H9 (cell line): ENCODE results near the gene TMEM150B. TPM values are rescaled to one million over a fixed set of nuclear protein-coding genes. Genes with fewer than 3 reads are reported as not detected.
A peak's percentile ranks its signal among the peaks of the same experiment; 100 is the strongest.

Experiments used
- DNase-seq: peaks from one replicate; pipeline ENCODE4 v3.0.0-alpha.2; 2017
- H2AFZ ChIP-seq: one replicate; pipeline ENCODE4 v1.6.1; 2013; ENCODE audit warnings: mild to moderate bottlenecking, low read length, control low read depth, moderate library complexity
- H2AK5ac ChIP-seq: 2 replicates; pipeline ENCODE4 v1.6.1; 2013; ENCODE audit warnings: low read length, control low read depth, mixed read lengths; ENCODE audit not compliant: insufficient read length
- H2BK120ac ChIP-seq: one replicate; pipeline ENCODE4 v1.6.1; 2013; ENCODE audit warnings: low read depth, mild to moderate bottlenecking, low read length, control low read depth, inconsistent platforms; ENCODE audit not compliant: poor library complexity, severe bottlenecking
- H2BK12ac ChIP-seq: 2 replicates; pipeline ENCODE4 v1.6.1; 2013; ENCODE audit warnings: low read length, control low read depth, mixed read lengths, low read depth; ENCODE audit not compliant: insufficient read length
- H2BK15ac ChIP-seq: 2 replicates; pipeline ENCODE4 v1.6.1; 2013; ENCODE audit warnings: low read depth, low read length, control low read depth
- H2BK20ac ChIP-seq: one replicate; pipeline ENCODE4 v1.6.1; 2013; ENCODE audit warnings: low read depth, mild to moderate bottlenecking, low read length, control low read depth, inconsistent platforms; ENCODE audit not compliant: poor library complexity, severe bottlenecking
- H2BK5ac ChIP-seq: 2 replicates; pipeline ENCODE4 v1.6.1; 2013; ENCODE audit warnings: low read length, control low read depth, mixed read lengths; ENCODE audit not compliant: insufficient read length
- H3K14ac ChIP-seq: 2 replicates; pipeline ENCODE4 v1.6.1; 2013; ENCODE audit warnings: low read length, control low read depth; ENCODE audit not compliant: insufficient read depth
- H3K18ac ChIP-seq: 2 replicates; pipeline ENCODE4 v1.6.1; 2013; ENCODE audit warnings: low read depth, mild to moderate bottlenecking, mixed read lengths, low read length, control low read depth; ENCODE audit not compliant: insufficient read length
- H3K23ac ChIP-seq: 2 replicates; pipeline ENCODE4 v1.6.1; 2013; ENCODE audit warnings: low read length, control low read depth, mixed read lengths, low read depth; ENCODE audit not compliant: insufficient read length
- H3K23me2 ChIP-seq: 2 replicates; pipeline ENCODE4 v1.6.1; 2013; ENCODE audit warnings: low read depth, mild to moderate bottlenecking, mixed read lengths, low read length, control low read depth; ENCODE audit not compliant: insufficient read length, poor library complexity, severe bottlenecking
- H3K27ac ChIP-seq: 2 replicates; pipeline ENCODE4 v1.5.1; 2013; ENCODE audit warnings: low read length, control low read depth, mixed read lengths, low read depth; ENCODE audit not compliant: insufficient read length
- H3K27me3 ChIP-seq: 2 replicates; pipeline ENCODE4 v1.6.1; 2013; ENCODE audit warnings: low read length, control low read depth, inconsistent platforms; ENCODE audit not compliant: insufficient read depth
- H3K4ac ChIP-seq: 2 replicates; pipeline ENCODE4 v1.6.1; 2013; ENCODE audit warnings: low read depth, mild to moderate bottlenecking, control low read depth, inconsistent platforms, low read length, moderate library complexity
- H3K4me1 ChIP-seq: 2 replicates; pipeline ENCODE4 v1.6.1; 2013; ENCODE audit warnings: low read length, control low read depth, inconsistent platforms; ENCODE audit not compliant: insufficient read depth
- H3K4me2 ChIP-seq: 2 replicates; pipeline ENCODE4 v1.6.1; 2013; ENCODE audit warnings: low read length, control low read depth, mixed read lengths; ENCODE audit not compliant: insufficient read length, insufficient read depth
- H3K56ac ChIP-seq: 2 replicates; pipeline ENCODE4 v1.6.1; 2013; ENCODE audit warnings: low read depth, mild to moderate bottlenecking, mixed read lengths, low read length, control low read depth; ENCODE audit not compliant: insufficient read length
- H3K79me1 ChIP-seq: 2 replicates; pipeline ENCODE4 v1.6.1; 2013; ENCODE audit warnings: low read depth, mild to moderate bottlenecking, moderate library complexity, low read length, control low read depth, inconsistent platforms; ENCODE audit not compliant: insufficient read depth, poor library complexity, severe bottlenecking
- H3K79me2 ChIP-seq: 2 replicates; pipeline ENCODE4 v1.6.1; 2013; ENCODE audit warnings: low read length, control low read depth, inconsistent platforms; ENCODE audit not compliant: insufficient read depth
- H3K9ac ChIP-seq: 2 replicates; pipeline ENCODE4 v1.6.1; 2013; ENCODE audit warnings: low read length, control low read depth, mixed read lengths; ENCODE audit not compliant: insufficient read length; ENCODE audit errors: extremely low read depth
- H3K9me3 ChIP-seq: one replicate; pipeline ENCODE4 v1.6.1; 2013; ENCODE audit warnings: low read depth, low read length, inconsistent platforms; ENCODE audit not compliant: control insufficient read depth
- H3T11ph ChIP-seq: one replicate; pipeline ENCODE4 v1.6.1; 2013; ENCODE audit warnings: mild to moderate bottlenecking, low read length, control low read depth, inconsistent platforms
- H4K20me1 ChIP-seq: one replicate; pipeline ENCODE4 v1.6.1; 2013; ENCODE audit not compliant: control insufficient read depth, insufficient read length, insufficient read depth
- H4K5ac ChIP-seq: 2 replicates; pipeline ENCODE4 v1.6.1; 2013; ENCODE audit warnings: low read depth, mild to moderate bottlenecking, mixed read lengths, low read length, control low read depth; ENCODE audit not compliant: insufficient read length
- H4K8ac ChIP-seq: replicated peaks from 2 replicates; pipeline ENCODE4 v1.6.1; 2013; ENCODE audit warnings: low read length, control low read depth, mixed read lengths, low read depth; ENCODE audit not compliant: insufficient read length
- H4K91ac ChIP-seq: 2 replicates; pipeline ENCODE4 v1.6.1; 2013; ENCODE audit warnings: low read depth, mild to moderate bottlenecking, moderate library complexity, mixed read lengths, low read length, control low read depth; ENCODE audit not compliant: insufficient read length
- H3K27ac Mint-ChIP-seq, 3 experiments: 2 replicates in 2 of 3; 3 replicates in 1 of 3; pipeline ENCODE4 v1.8.0; 2020 to 2021; ENCODE audit warnings: mixed read lengths in 3 of 3, mild to moderate bottlenecking in 1 of 3, moderate library complexity in 1 of 3
- H3K27me3 Mint-ChIP-seq: 2 replicates; pipeline ENCODE4 v1.8.0; 2021; ENCODE audit warnings: low read depth, mild to moderate bottlenecking, moderate library complexity, mixed read lengths
- H3K36me3 Mint-ChIP-seq, 3 experiments: 2 replicates in 2 of 3; 3 replicates in 1 of 3; pipeline ENCODE4 v1.8.0; 2020 to 2021; ENCODE audit warnings: low read depth in 3 of 3, mixed read lengths in 3 of 3; ENCODE audit not compliant: insufficient read depth in 1 of 3
- H3K4me1 Mint-ChIP-seq, 2 experiments: 2 replicates each; pipeline ENCODE4 v1.8.0; 2020; ENCODE audit warnings: mixed read lengths in 2 of 2
- H3K4me3 Mint-ChIP-seq, 2 experiments: 2 replicates in 1 of 2; 3 replicates in 1 of 2; pipeline ENCODE4 v1.8.0; 2020 to 2021; ENCODE audit warnings: mild to moderate bottlenecking in 2 of 2, mixed read lengths in 2 of 2, moderate library complexity in 1 of 2
- H3K9me3 Mint-ChIP-seq, 2 experiments: 2 replicates in 1 of 2; 3 replicates in 1 of 2; pipeline ENCODE4 v1.8.0; 2020; ENCODE audit warnings: mild to moderate bottlenecking in 2 of 2, mixed read lengths in 2 of 2, moderate library complexity in 1 of 2
- WGBS: extraction: QIAGEN DNeasy Blood & Tissue Kit; methylation state at CpG from one replicate; pipeline ENCODE4 v1.1.7; 2013; ENCODE audit warnings: missing lambda C conversion rate, low lambda C conversion rate, mixed read lengths; ENCODE audit not compliant: insufficient read length; ENCODE audit errors: extremely low coverage; 5-methylcytosine and 5-hydroxymethylcytosine counted together
- total RNA-seq: library from RNA; stranded (reverse); gene quantifications from 2 replicates; pipeline ENCODE4 v1.2.1, GENCODE V29; 2021
- TF ChIP-seq, protein P1 (sequence below): fragments of 200-600 bp; sonication (generic); conservative IDR thresholded peaks from 3 replicates; pipeline ENCODE4 v1.8.0; 2021; ENCODE audit warnings: antibody characterized with exemption, mild to moderate bottlenecking

The TMEM150B gene
- total RNA-seq, 1 experiment from 2014 or later: 0.63 TPM

DNA sequence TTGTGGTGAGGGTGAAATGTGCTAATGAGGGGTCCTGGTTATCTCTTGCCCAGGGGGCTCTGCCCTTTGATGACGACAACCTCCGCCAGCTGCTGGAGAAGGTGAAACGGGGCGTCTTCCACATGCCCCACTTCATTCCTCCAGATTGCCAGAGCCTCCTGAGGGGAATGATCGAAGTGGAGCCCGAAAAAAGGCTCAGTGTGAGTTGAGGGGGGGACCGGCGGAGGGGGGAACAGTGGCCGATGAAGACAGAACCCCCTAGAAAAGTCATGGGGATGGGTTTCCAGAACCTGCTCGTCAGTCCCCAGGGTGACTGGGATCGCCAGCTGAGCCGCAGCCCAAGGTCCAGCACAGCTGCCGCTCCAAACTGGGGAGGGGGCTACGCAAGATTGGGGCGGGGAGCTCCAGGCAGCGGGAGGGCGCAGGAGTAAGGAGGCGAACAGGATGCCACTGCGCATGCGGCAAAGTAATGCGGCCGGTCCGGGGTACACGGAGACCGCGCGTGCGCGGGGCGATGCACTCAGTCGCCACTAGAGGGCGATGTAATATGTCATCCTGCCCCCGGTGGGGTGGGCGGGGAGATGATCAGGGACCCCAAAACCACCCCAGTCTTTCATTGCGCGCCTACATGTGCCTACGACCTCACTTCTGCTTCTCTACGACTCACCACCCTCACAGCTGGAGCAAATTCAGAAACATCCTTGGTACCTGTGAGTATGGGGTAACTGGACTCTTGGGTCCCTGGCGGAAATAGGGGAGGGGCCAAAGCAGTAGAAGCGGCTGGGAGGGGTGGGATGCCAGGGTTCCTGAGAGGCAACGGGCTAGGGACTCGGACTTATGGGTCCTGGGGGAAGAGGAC is 23.5 kb downstream of the TMEM150B start:
- WGBS: no CpG with 5 or more reads among the region's 42 CpGs
- TF ChIP-seq, protein P1, sequence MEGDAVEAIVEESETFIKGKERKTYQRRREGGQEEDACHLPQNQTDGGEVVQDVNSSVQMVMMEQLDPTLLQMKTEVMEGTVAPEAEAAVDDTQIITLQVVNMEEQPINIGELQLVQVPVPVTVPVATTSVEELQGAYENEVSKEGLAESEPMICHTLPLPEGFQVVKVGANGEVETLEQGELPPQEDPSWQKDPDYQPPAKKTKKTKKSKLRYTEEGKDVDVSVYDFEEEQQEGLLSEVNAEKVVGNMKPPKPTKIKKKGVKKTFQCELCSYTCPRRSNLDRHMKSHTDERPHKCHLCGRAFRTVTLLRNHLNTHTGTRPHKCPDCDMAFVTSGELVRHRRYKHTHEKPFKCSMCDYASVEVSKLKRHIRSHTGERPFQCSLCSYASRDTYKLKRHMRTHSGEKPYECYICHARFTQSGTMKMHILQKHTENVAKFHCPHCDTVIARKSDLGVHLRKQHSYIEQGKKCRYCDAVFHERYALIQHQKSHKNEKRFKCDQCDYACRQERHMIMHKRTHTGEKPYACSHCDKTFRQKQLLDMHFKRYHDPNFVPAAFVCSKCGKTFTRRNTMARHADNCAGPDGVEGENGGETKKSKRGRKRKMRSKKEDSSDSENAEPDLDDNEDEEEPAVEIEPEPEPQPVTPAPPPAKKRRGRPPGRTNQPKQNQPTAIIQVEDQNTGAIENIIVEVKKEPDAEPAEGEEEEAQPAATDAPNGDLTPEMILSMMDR: peak; percentile 99

More for the DNA sequence above, 23.5 kb downstream of the TMEM150B start:
- no peak overlapping the region for H3K9ac ChIP-seq
- no peak overlapping the region for H2BK120ac ChIP-seq
- H3K79me1 ChIP-seq: no peaks in the 10 kb centered on the region
- no peaks in the 10 kb centered on the region for H3K27me3 ChIP-seq
- H3K4me1 Mint-ChIP-seq: peaks cover 15 to 30% of the 10 kb centered on the region in 2 experiments
- H3K79me2 ChIP-seq: no peaks in the 10 kb centered on the region
- peak; percentile 88 for DNase-seq
- H3K4ac ChIP-seq: no peak overlapping the region
- H3K4me2 ChIP-seq: peak overlapping the region; percentile 25
- H2AK5ac ChIP-seq: no peak overlapping the region
- no peak overlapping the region for H4K8ac ChIP-seq
- H4K20me1 ChIP-seq: no peaks in the 10 kb centered on the region
- H2BK20ac ChIP-seq: no peak overlapping the region
- H2BK12ac ChIP-seq: no peak overlapping the region
- H3K9me3 ChIP-seq: no peaks in the 10 kb centered on the region
- H3T11ph ChIP-seq: no peak overlapping the region
- H3K36me3 Mint-ChIP-seq: peaks cover 36 to 65% (median 62%) of the 10 kb centered on the region in 3 experiments; a peak in 6 of 7 replicates
- no peak overlapping the region for H3K14ac ChIP-seq
- no peak overlapping the region for H2BK15ac ChIP-seq
- H3K4me3 Mint-ChIP-seq: peak overlapping the region; percentile 40 to 69
- H3K18ac ChIP-seq: peak overlapping the region; percentile 19
- no peak overlapping the region for H4K91ac ChIP-seq
- H4K5ac ChIP-seq: no peak overlapping the region
- no peak overlapping the region for H3K56ac ChIP-seq
- H3K27ac Mint-ChIP-seq: peak overlapping the region in 2 of 3 experiments; percentile 79 to 84; a peak in 3 of 7 replicates
- no peaks in the 10 kb centered on the region for H3K23me2 ChIP-seq
- H3K4me1 ChIP-seq: peaks cover 3% of the 10 kb centered on the region; the same call in 1 of the 2 replicates
- no peaks in the 10 kb centered on the region; the same call in 1 of the 2 replicates for H3K27me3 Mint-ChIP-seq
- no peak overlapping the region for H3K27ac ChIP-seq
- H3K23ac ChIP-seq: no peak overlapping the region
- H2BK5ac ChIP-seq: no peak overlapping the region
- no peaks in the 10 kb centered on the region for H3K9me3 Mint-ChIP-seq
- no peak overlapping the region for H2AFZ ChIP-seq
